Activated CD8-positive, alpha-beta memory T cell treated with anti-CD3 and anti-CD28 coated beads for 1 hour (primary cell): ENCODE data around the gene ALG9.
"Not testable (repeated sequence)": the region's sequence is repeated elsewhere in the genome, so short reads cannot be mapped to it uniquely, and the experiment has no call there.

ENCODE experiments used
- DNase-seq, 2 donors: peaks; one replicate each; pipeline ENCODE4 v3.0.0-alpha.2; 2020; ENCODE audit warnings: low read depth in 1 of 2; ENCODE audit errors: extremely low read depth in 1 of 2

ALG9 gene

GRCh38 chr11:111798279-111798678, 73.1 kb downstream of the ALG9 start:
- no peak for DNase-seq

- no peak for DNase-seq
Measured at GRCh38 chr11:111797145-111797581, 74.2 kb downstream of the ALG9 start.

GRCh38 chr11:111796696-111797095, 74.7 kb downstream of the ALG9 start:
- no peak for DNase-seq

DNA sequence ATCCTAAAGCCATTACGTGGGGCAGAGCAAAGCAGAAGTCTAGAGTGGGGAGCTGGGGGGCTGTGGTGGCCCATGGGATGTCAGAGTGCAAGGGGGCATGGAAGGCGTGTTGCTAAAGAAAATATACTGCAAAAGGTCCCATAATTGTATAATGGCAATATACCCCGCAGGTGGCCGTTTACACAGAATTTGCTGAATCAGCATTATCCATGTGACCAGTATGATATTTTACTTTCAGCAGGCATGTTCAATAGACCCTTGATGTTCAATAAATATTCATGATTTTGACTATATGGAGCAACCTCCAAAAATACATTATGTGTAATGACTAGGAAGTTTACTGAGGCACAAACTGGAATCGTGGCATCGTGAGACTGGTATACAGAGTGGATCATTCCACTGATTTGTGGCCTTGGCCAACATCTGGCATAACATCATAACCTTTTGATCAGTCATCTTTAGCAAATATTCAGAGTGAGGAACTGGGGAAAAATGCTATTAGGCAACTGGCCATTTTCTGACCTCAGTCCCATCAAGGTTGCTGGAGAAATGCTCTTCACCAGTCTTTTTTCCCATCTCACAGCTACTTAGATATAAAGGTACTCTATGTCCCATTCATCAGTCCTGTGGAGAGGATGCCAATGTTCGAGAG, 75.9 kb downstream of the ALG9 start:
- DNase-seq = no peak

DNA sequence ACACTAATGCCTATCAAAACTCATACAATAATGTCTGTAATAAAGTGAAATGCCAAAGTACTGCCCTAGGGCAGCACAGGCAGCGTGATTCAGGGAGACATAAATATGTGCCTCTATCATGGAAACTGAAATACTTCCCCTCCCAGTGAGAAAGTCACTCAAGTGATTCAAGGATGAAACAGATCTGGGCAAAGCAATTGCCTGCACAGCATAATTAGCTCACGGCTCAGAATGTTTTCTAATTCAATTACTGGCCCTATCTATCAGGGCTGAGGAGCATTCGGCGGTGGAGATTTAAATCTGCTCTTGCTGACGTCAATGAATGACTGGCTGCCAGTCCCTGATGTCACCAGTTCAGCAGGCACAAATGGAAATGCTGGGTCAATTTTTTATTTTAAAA, 77.5 kb downstream of the ALG9 start:
- DNase-seq = no peak

DNA sequence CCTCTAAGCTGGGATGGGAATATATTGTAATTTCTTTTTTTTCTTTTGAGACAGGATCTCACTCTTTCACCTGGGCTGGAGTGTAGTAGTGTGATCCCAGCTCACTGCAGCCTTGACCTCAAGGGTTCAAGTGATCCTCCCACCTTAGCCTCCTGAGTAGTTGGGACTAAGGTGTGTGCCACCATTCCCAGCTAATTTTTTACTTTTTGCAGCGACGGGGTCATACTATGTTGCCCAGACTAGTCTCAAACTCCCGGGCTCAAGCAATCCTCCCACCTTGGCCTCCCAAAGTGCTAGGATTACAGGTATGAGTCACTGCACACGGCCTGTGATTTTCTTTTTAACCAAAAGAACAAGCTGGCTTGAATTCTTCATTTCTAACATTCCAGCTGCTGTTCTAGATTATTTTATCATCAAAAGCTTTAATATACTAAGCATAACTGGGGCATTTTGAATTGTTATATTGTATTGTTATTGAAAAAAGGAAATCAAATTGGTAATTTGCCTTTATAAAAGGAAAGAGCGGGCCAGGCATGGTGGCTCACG, 78.4 kb downstream of the ALG9 start:
- DNase-seq = no peak

DNA sequence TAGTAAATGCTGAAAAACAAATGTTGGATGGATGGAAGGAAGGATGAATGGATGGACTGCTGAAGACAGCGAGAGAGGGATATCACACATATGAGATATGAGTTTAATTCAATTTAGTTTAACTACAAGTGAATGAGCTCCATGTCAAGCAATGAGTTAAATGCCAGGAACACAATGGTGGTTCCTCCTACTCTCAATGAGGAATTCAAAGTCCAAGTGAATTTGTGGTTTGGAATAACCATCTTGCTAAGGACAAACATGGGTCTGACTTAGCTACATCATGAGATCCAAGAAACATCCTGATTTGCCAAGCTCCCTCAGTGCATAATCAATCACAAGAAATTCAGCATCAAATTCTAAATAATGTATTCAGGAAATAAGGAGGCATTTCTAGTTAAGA, 79.1 kb downstream of the ALG9 start:
- DNase-seq = no peak

DNA sequence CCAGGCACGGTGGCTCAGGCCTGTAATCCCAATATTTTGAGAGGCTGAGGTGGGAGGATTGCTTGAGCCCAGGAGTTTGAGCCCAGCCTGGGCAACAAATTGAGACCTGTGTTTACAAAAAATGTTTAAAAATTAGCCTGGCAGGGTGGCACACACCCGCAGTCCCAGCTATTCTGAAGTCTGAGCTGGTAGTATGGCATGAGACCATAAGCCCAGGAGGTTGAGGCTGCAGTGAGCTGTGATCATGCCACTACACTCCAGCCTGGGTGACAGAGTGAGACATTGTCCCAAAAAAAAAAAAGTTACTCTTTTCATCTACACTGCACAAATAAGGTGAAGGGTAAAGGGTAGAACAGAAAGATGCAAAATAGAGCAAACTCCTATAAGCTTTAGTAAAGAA, 82.9 kb downstream of the ALG9 start:
- no peak for DNase-seq

DNA sequence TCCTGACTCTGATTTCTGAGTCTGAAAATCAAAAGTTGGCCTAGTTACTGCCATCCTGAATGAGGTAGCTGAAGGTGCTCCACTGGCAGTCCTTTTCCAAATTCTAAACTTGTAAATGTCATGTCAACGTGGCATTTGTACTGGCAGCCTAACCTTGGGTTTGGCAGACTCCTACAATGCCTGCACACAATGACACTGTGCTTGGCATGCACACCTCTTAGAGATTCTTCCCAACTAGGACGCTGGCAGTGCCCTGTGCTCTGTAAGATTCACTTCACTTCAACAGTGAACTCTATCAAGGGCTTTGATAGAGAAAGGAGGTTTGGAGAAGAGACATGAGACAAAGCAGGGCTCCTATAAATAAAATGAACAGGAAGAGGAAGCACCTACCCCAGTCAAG, 83.3 kb downstream of the ALG9 start:
- DNase-seq = no peak

GRCh38 chr11:111785886-111786412, 85.4 kb downstream of the ALG9 start:
- no peak for DNase-seq

DNA sequence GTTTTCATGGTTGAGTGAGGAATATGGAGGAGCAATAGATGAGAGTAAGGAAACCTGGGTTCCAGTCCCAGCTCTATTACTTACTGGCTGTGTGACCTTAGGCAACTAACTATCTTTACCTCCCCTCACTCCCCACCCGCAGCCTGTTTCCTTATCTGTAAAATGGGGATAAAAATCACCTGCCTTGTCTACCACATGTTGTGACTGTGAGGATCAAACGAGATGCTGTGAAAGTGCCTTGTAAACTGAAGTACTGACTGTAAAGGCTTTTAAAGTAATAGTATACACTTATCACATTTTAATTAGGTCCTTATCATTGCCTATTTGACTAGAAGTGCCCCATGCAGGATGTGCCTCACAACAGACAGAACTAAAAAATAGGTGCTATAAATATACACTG, 86.3 kb downstream of the ALG9 start:
- DNase-seq = no peak

DNA sequence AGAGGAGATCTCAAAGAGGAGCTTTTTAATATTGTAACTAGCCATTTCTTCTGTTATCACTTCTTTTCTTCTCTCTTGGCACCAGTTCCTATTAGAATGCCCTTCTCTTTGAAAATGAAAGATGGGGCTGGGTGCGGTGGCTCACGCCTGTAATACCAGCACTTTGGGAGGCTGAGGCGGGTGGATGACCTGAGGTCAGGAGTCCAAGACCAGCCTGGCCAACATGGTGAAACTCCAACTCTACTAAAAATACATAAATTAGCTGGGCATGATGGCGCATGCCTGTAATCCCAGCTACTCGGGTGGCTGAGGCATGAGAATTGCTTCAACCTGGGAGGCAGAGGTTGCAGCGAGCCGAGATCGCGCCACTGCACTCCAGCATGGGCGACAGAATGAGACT, 87.1 kb downstream of the ALG9 start:
- DNase-seq = not testable (repeated sequence)

DNA sequence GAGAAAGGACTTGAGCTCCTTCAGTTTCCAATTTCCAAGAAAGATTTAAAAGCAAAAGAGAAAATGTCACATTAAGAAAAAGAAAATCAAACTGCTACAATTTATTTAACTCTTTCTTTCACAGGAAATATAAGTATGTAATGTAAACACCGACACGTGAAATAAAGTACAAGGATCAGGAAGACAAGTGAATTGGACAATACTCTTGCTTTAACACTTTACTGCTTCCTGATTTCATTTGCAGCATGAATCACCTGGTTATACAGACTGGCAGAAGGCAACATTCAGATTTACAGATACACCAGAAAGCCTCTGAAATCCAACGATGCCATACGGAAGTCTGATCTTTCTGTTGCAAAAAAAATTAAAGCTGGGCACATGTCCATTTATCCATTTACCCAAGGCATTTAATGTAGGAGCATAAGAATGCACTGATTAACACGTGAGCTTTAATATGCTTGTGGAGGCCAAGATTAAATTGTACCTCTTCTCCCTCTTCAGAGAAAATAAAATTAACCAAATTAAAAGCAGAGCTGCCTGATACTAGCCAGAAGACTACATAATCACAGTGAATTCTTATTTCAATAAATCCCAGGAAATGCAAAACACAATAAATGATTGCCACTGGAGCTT, 89.2 kb downstream of the ALG9 start:
- DNase-seq = no peak

DNA sequence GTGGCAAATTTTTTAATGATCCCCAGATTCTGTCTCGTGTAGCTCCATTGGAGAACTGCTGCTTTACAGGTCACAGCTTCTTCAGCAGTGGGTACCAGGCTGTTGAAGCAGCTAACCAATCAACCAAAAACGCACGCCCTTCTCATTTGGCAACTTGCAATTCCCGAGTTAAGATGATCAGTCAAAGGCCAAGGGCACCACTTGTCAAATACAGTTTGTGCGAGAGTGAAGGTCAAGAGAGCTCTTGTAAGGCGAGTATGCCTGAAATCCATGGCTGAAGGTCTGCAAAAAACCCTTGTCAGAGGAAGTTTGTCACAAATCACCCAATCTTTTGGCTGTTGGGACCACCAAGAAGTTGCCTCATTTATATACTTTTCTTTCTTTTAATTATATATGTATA, 92.3 kb downstream of the ALG9 start:
- DNase-seq = no peak

DNA sequence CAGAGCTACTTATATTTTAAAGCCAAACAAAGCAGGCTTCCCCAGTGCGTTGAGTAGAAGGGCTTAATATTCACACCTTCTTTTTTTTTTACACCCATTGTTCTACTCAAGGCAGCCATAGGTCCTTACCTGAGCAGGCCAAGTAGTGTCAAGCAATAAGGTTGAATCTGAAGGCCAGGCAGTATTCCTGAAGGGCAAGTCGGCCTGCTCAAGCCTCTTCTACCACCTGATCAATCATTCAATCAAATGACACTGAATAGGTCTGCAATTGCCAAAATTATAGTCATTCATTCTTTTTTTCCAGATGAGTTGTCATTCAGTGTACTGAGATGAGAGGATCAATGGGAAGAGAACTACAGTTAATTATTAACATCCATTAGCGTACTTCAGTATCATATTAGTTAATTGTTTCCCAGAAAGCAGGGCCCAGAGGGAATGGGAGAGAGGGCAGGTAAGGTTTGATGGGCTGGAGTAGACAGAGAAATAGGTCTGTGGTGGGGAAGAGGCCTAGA, 93.3 kb downstream of the ALG9 start:
- DNase-seq = no peak

DNA sequence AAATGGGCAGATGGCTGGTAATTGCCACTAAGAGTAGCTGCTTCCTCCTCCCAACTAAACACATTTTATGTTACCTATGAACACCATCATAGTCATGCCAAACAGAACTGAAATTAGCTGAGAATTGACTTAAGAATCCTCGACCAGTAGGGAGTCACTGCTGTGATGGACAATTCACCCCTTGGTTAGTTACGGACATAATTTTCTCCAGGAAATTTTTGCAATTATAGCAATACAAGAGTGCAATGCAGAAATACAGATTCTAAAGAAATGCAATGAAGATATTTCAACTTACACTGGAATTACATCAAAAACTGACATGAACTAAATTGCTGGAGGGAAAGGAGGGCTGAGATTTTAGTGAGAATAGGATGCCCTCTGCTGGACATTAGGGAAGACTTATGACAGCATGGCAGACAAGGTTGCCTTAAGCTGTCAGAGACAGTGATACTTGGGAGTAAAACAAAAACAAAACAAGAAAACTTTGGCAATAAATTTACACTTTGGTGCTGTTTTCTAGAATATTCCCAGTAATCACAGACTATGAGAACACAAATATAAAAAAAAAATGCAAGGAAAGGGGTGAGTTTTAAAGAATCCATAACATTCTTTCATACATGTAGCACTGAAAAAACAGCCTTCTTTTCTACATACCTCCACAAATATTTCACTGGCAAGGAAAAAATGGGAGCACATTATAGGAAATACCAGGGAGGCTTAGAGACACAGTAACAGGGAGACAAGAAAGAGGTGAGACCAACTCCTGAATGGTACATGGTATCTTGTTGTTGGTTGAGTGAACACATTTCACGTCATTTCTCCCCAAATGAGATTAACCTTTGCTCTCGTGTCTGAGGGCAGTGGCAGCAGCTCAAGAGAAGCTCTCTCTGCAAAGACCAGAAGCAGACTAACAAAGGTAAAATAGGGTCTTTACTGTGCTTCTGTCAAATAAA, 94.0 kb downstream of the ALG9 start:
- no peak for DNase-seq

DNA sequence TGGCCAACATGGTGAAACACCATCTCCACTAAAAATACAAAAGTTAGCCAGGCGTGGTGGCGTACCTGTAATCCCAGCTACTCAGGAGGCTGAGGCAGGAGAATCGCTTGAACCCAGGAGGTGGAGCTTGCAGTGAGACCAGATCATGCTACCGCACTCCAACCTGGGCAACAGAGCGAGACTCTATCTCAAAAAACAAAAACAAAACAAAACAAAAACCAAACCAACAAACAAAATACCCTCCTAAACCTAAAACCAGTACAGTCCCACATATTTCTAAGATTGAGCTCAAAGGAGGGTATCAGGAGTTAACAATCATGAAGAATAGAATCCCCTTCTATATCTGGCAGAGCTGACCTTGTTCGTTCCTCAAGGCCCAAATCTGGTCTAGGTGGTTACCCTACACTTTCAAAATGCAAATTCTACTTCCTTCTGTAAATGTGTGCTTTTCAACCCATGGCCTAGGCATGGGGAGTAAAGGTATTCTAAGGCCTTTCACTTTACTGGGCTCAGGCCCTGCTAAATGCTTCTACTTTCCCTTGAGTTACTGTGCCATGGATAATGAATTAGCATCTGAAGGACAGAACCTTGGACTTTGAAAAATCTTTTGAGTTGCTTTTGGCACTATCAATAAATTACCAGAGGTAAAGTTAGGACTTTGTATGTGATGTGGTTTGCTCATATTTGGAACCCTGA, 94.8 kb downstream of the ALG9 start:
- DNase-seq = no peak

- DNase-seq = no peak
Measured at GRCh38 chr11:111774955-111775710, 96.2 kb downstream of the ALG9 start.

GRCh38 chr11:111772535-111772934, 98.8 kb downstream of the ALG9 start:
- DNase-seq = no peak

GRCh38 chr11:111771205-111771604, 100.2 kb downstream of the ALG9 start:
- DNase-seq = not testable (repeated sequence)
